ENCODE results near the gene ZNF831.

Gene ZNF831

GRCh38 chr20:59242714-59243626 is 79.3 kb downstream of the ZNF831 start:
- DNase-seq (ENCODE audit: low spot score) = no peak

GRCh38 chr20:59246691-59247400 is 83.2 kb downstream of the ZNF831 start:
- no peak for ATAC-seq (ENCODE audit: low read depth)
- TF ChIP-seq, protein P1, sequence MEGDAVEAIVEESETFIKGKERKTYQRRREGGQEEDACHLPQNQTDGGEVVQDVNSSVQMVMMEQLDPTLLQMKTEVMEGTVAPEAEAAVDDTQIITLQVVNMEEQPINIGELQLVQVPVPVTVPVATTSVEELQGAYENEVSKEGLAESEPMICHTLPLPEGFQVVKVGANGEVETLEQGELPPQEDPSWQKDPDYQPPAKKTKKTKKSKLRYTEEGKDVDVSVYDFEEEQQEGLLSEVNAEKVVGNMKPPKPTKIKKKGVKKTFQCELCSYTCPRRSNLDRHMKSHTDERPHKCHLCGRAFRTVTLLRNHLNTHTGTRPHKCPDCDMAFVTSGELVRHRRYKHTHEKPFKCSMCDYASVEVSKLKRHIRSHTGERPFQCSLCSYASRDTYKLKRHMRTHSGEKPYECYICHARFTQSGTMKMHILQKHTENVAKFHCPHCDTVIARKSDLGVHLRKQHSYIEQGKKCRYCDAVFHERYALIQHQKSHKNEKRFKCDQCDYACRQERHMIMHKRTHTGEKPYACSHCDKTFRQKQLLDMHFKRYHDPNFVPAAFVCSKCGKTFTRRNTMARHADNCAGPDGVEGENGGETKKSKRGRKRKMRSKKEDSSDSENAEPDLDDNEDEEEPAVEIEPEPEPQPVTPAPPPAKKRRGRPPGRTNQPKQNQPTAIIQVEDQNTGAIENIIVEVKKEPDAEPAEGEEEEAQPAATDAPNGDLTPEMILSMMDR (IDR thresholded peaks at IDR 0.05; ENCODE audit: poor library complexity, severe bottlenecking) = no peak
- Histone ChIP-seq H3K36me3 (ENCODE audit: low read depth) (no peaks in the 10 kb centered on the region), H3K4me1 (ENCODE audit: insufficient read depth, poor library complexity, severe bottlenecking) (no peaks in the 10 kb centered on the region), H3K4me3 (ENCODE audit: severe bottlenecking) (no peak overlapping the region), H3K9me3 (ENCODE audit: severe bottlenecking) (peaks cover 4% of the 10 kb centered on the region), H3K27ac (ENCODE audit: poor library complexity, severe bottlenecking) (no peak overlapping the region), H3K27me3 (ENCODE audit: insufficient read depth, poor library complexity, severe bottlenecking) (peaks cover 98% of the 10 kb centered on the region)
- no peak for DNase-seq (ENCODE audit: low spot score)

More at GRCh38 chr20:59242714-59243626, 79.3 kb downstream of the ZNF831 start:
- Histone ChIP-seq H3K27ac (ENCODE audit: poor library complexity, severe bottlenecking) (no peak overlapping the region), H3K4me3 (ENCODE audit: severe bottlenecking) (no peak overlapping the region), H3K36me3 (ENCODE audit: low read depth) (no peaks in the 10 kb centered on the region), H3K27me3 (ENCODE audit: insufficient read depth, poor library complexity, severe bottlenecking) (peaks cover 89% of the 10 kb centered on the region), H3K4me1 (ENCODE audit: insufficient read depth, poor library complexity, severe bottlenecking) (no peaks in the 10 kb centered on the region), H3K9me3 (ENCODE audit: severe bottlenecking) (no peaks in the 10 kb centered on the region)
- TF ChIP-seq, protein P1 (IDR thresholded peaks at IDR 0.05; ENCODE audit: poor library complexity, severe bottlenecking) = no peak
- ATAC-seq (ENCODE audit: low read depth) = peak; percentile 61; the same call in 2 of the 3 replicates

DNA sequence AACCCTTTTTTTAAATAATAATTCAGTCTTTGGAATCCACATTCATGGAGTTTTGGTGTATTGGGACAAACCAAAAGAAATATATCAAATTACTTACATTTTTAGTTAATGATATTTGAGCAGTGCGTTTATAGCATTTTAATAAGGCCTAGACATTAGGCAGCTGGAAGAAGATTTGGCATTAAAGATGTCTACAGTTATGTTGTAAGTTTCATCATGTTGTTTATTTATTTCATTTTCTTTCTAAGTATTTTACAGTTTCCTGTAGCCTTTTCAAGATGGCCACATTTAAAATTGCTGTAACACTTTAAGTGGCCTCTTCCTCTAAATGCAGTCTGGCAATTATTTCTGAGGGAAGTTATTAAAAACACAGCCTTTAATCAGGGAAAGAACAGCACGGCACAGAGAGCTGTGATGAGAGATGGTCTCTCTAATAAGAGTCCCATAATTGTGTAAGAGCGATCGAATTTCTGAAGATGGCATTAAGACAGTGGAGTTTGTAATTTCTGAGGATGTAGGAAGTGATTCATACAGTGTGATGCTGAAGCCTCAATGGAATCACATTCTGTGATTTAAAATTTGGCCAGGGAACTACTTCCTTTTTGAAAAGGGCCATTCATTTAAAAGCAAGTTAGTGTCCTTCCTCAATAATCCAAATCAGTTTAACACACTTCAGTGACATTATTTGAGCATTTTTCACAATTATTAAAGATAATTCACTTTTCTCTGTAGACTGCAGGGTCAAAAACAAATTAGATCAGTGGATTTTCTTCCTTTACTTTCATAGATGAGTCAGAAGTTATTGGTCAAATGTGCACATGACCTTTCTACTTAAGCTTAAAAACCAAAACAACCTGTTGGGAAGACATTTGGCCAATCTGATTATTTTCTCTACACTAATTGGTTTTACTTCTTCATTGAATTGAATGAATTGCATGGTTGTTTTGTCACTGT is 84.4 kb downstream of the ZNF831 start:
- DNase-seq (ENCODE audit: low spot score) = no peak
- H3K36me3 ChIP-seq (ENCODE audit: low read depth) = no peaks in the 10 kb centered on the region
- peaks cover 4% of the 10 kb centered on the region for H3K9me3 ChIP-seq (ENCODE audit: severe bottlenecking)
- H3K4me3 ChIP-seq (ENCODE audit: severe bottlenecking) = no peak overlapping the region
- H3K27me3 ChIP-seq (ENCODE audit: insufficient read depth, poor library complexity, severe bottlenecking) = peaks cover 98% of the 10 kb centered on the region
- peak; percentile 36; the same call in 1 of the 3 replicates for ATAC-seq (ENCODE audit: low read depth)
- TF ChIP-seq, protein P1 (IDR thresholded peaks at IDR 0.05; ENCODE audit: poor library complexity, severe bottlenecking) = no peak
- H3K4me1 ChIP-seq (ENCODE audit: insufficient read depth, poor library complexity, severe bottlenecking) = no peaks in the 10 kb centered on the region
- H3K27ac ChIP-seq (ENCODE audit: poor library complexity, severe bottlenecking) = no peak overlapping the region

GRCh38 chr20:59250293-59250692 is 86.7 kb downstream of the ZNF831 start:
- H3K27me3 ChIP-seq (ENCODE audit: insufficient read depth, poor library complexity, severe bottlenecking) = peaks cover 95% of the 10 kb centered on the region
- peaks cover 4% of the 10 kb centered on the region for H3K9me3 ChIP-seq (ENCODE audit: severe bottlenecking)
- no peak overlapping the region for H3K4me3 ChIP-seq (ENCODE audit: severe bottlenecking)
- no peak overlapping the region for H3K27ac ChIP-seq (ENCODE audit: poor library complexity, severe bottlenecking)
- no peaks in the 10 kb centered on the region for H3K36me3 ChIP-seq (ENCODE audit: low read depth)
- TF ChIP-seq, protein P1 (IDR thresholded peaks at IDR 0.05; ENCODE audit: poor library complexity, severe bottlenecking) = no peak
- no peaks in the 10 kb centered on the region for H3K4me1 ChIP-seq (ENCODE audit: insufficient read depth, poor library complexity, severe bottlenecking)
- ATAC-seq (ENCODE audit: low read depth) = no peak
- DNase-seq (ENCODE audit: low spot score) = no peak
